Measurements from ENCODE around the gene CSN3. TPM values are rescaled to one million over a fixed set of nuclear protein-coding genes. Genes with fewer than 3 reads are reported as not detected.

The CSN3 gene
- polyA plus RNA-seq, 1 donor from 2014 or later, result not detected

DNA sequence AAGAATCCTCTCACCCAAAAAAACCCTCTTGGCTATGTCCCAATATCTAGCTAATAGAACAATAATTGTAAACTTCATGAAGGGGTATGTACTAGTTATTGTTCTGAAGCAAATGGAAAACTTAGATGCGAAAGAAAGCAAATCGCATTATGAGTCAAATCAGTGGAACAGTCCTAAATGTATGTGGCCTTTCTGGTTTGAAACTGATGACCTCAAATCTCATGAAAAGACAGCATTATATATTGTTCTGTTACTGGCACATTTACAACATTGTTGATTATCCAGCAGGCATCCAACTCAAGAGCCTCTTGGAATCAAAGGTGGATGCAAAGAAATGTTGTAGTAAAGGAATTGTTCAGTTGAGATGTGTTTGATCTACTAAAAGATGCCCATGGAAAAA, 34.7 kb downstream of the CSN3 start:
- no peaks in the 10 kb centered on the region for H3K36me3 ChIP-seq (ENCODE audit: insufficient read depth, low read length)
- no peak overlapping the region for H2AFZ ChIP-seq (ENCODE audit: low read depth, low read length)
- H4K20me1 ChIP-seq (ENCODE audit: insufficient read depth), result no peaks in the 10 kb centered on the region
- TF ChIP-seq, protein P1, sequence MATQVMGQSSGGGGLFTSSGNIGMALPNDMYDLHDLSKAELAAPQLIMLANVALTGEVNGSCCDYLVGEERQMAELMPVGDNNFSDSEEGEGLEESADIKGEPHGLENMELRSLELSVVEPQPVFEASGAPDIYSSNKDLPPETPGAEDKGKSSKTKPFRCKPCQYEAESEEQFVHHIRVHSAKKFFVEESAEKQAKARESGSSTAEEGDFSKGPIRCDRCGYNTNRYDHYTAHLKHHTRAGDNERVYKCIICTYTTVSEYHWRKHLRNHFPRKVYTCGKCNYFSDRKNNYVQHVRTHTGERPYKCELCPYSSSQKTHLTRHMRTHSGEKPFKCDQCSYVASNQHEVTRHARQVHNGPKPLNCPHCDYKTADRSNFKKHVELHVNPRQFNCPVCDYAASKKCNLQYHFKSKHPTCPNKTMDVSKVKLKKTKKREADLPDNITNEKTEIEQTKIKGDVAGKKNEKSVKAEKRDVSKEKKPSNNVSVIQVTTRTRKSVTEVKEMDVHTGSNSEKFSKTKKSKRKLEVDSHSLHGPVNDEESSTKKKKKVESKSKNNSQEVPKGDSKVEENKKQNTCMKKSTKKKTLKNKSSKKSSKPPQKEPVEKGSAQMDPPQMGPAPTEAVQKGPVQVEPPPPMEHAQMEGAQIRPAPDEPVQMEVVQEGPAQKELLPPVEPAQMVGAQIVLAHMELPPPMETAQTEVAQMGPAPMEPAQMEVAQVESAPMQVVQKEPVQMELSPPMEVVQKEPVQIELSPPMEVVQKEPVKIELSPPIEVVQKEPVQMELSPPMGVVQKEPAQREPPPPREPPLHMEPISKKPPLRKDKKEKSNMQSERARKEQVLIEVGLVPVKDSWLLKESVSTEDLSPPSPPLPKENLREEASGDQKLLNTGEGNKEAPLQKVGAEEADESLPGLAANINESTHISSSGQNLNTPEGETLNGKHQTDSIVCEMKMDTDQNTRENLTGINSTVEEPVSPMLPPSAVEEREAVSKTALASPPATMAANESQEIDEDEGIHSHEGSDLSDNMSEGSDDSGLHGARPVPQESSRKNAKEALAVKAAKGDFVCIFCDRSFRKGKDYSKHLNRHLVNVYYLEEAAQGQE (IDR thresholded peaks at IDR 0.05; ENCODE audit: borderline replicate concordance), result no peak
- TF ChIP-seq, protein P2, sequence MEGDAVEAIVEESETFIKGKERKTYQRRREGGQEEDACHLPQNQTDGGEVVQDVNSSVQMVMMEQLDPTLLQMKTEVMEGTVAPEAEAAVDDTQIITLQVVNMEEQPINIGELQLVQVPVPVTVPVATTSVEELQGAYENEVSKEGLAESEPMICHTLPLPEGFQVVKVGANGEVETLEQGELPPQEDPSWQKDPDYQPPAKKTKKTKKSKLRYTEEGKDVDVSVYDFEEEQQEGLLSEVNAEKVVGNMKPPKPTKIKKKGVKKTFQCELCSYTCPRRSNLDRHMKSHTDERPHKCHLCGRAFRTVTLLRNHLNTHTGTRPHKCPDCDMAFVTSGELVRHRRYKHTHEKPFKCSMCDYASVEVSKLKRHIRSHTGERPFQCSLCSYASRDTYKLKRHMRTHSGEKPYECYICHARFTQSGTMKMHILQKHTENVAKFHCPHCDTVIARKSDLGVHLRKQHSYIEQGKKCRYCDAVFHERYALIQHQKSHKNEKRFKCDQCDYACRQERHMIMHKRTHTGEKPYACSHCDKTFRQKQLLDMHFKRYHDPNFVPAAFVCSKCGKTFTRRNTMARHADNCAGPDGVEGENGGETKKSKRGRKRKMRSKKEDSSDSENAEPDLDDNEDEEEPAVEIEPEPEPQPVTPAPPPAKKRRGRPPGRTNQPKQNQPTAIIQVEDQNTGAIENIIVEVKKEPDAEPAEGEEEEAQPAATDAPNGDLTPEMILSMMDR (IDR thresholded peaks at IDR 0.05; ENCODE audit: poor library complexity, severe bottlenecking), result no peak
- TF ChIP-seq SMC3 (conservative IDR thresholded peaks at IDR 0.05; ENCODE audit: poor library complexity), result no peak
- no peak for TF ChIP-seq MXI1 (conservative IDR thresholded peaks at IDR 0.05; ENCODE audit: poor library complexity, severe bottlenecking)
- TF ChIP-seq POLR2AphosphoS5 (IDR thresholded peaks at IDR 0.05), result no peak
- no peak for TF ChIP-seq RAD21 (conservative IDR thresholded peaks at IDR 0.05)
- no peak for TF ChIP-seq EP300 (conservative IDR thresholded peaks at IDR 0.05; ENCODE audit: poor library complexity, severe bottlenecking)
- no peak for TF ChIP-seq EZH2 (IDR thresholded peaks at IDR 0.05; ENCODE audit: borderline replicate concordance, insufficient read depth, low read length, poor library complexity, severe bottlenecking)
- TF ChIP-seq TAF1 (IDR thresholded peaks at IDR 0.05; ENCODE audit: low read depth), result no peak
- H3K9me2 ChIP-seq (ENCODE audit: insufficient read depth, low read length), result no peaks in the 10 kb centered on the region
- no peak overlapping the region for H3K27ac ChIP-seq (ENCODE audit: low read length)
- no peaks in the 10 kb centered on the region for H3K27me3 ChIP-seq (ENCODE audit: insufficient read depth, low read depth, low read length)
- no peak overlapping the region for H3K4me2 ChIP-seq (ENCODE audit: low read length)
- H3K9ac ChIP-seq (ENCODE audit: low read length), result no peak overlapping the region
- no peaks in the 10 kb centered on the region for H3K79me2 ChIP-seq (replicated peaks; ENCODE audit: insufficient read depth, low read length)
- no peak overlapping the region for H3K4me3 ChIP-seq (ENCODE audit: low read length)
- no peaks in the 10 kb centered on the region for H3F3A ChIP-seq (ENCODE audit: insufficient read depth, low read length, poor library complexity, severe bottlenecking)
- no peaks in the 10 kb centered on the region for H3K9me3 ChIP-seq (ENCODE audit: low read length)

DNA sequence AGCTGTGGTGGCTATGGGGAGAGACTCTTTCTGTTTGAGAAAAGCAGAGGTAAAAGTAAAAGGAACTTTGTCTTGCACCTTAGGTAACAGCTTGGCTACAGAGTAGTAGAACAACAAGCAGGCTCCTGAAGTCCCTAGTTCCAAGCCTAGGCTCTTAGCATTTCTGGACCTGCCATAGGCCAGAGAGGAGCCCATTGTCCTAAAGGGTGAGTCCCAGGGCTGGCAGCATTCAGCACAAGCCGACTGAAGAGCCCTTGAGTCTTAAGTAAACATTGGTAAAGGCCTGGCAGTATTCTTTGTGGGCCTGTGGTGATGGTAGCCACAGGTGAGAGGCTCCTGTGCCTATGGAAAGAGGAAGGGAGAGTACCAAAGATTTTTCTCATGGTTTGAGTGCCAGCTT, 38.2 kb downstream of the CSN3 start:
- Histone ChIP-seq H3K9me3 (ENCODE audit: low read length) (no peaks in the 10 kb centered on the region), H3K9me2 (ENCODE audit: insufficient read depth, low read length) (no peaks in the 10 kb centered on the region), H3K4me3 (ENCODE audit: low read length) (no peak overlapping the region), H3K27ac (ENCODE audit: low read length) (no peak overlapping the region), H3F3A (ENCODE audit: insufficient read depth, low read length, poor library complexity, severe bottlenecking) (no peaks in the 10 kb centered on the region), H2AFZ (ENCODE audit: low read depth, low read length) (no peak overlapping the region), H3K79me2 (replicated peaks; ENCODE audit: insufficient read depth, low read length) (no peaks in the 10 kb centered on the region), H3K9ac (ENCODE audit: low read length) (no peak overlapping the region), H4K20me1 (ENCODE audit: insufficient read depth) (no peaks in the 10 kb centered on the region), H3K27me3 (ENCODE audit: insufficient read depth, low read depth, low read length) (no peaks in the 10 kb centered on the region), H3K4me2 (ENCODE audit: low read length) (no peak overlapping the region), H3K36me3 (ENCODE audit: insufficient read depth, low read length) (no peaks in the 10 kb centered on the region)
- no peak for TF ChIP-seq EZH2 (IDR thresholded peaks at IDR 0.05; ENCODE audit: borderline replicate concordance, insufficient read depth, low read length, poor library complexity, severe bottlenecking)
- no peak for TF ChIP-seq RAD21 (conservative IDR thresholded peaks at IDR 0.05)
- TF ChIP-seq, protein P2 (IDR thresholded peaks at IDR 0.05; ENCODE audit: poor library complexity, severe bottlenecking), result no peak
- TF ChIP-seq POLR2AphosphoS5 (IDR thresholded peaks at IDR 0.05), result no peak
- no peak for TF ChIP-seq EP300 (conservative IDR thresholded peaks at IDR 0.05; ENCODE audit: poor library complexity, severe bottlenecking)
- no peak for TF ChIP-seq MXI1 (conservative IDR thresholded peaks at IDR 0.05; ENCODE audit: poor library complexity, severe bottlenecking)
- TF ChIP-seq SMC3 (conservative IDR thresholded peaks at IDR 0.05; ENCODE audit: poor library complexity), result no peak
- TF ChIP-seq, protein P1 (IDR thresholded peaks at IDR 0.05; ENCODE audit: borderline replicate concordance), result no peak
- no peak for TF ChIP-seq TAF1 (IDR thresholded peaks at IDR 0.05; ENCODE audit: low read depth)
